Stimulated activated CD8-positive, alpha-beta memory T cell treated with anti-CD3 and anti-CD28 coated beads, Interleukin-7, amount 100 ng/mL, for 48 hours (primary cell): ENCODE results near the gene PTPN13.
"Not testable (repeated sequence)": the region's sequence is repeated elsewhere in the genome, so short reads cannot be mapped to it uniquely, and the experiment has no call there.

Source experiments
- DNase-seq, 2 donors: peaks; one replicate each; pipeline ENCODE4 v3.0.0-alpha.2; 2020; ENCODE audit warnings: low read depth in 1 of 2; ENCODE audit errors: extremely low read depth in 1 of 2

Gene PTPN13

DNA sequence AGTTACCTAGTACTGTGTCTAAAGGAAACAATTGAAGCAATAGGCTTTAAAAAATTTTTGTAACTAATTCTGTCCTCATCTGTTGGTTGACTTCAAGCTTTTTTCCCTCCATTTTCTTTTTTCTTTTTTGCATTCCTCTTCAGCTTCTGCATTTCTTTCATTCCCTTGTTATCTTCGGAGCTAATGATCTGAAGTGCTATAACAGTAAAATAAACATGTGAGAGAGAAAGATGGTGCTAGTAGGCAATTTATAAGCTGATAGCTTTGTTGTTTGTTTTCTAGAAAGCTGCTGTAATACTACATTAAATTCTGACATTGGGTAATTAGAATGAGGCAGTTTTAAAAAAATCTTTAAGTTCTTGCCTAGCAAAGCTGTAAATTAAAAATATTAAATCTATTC is 37.1 kb downstream of the PTPN13 start:
- DNase-seq = no peak

- DNase-seq = no peak
Measured at GRCh38 chr4:86633854-86634253, 39.7 kb downstream of the PTPN13 start.

- no peak for DNase-seq
Measured at GRCh38 chr4:86640469-86640868, 46.4 kb downstream of the PTPN13 start.

DNA sequence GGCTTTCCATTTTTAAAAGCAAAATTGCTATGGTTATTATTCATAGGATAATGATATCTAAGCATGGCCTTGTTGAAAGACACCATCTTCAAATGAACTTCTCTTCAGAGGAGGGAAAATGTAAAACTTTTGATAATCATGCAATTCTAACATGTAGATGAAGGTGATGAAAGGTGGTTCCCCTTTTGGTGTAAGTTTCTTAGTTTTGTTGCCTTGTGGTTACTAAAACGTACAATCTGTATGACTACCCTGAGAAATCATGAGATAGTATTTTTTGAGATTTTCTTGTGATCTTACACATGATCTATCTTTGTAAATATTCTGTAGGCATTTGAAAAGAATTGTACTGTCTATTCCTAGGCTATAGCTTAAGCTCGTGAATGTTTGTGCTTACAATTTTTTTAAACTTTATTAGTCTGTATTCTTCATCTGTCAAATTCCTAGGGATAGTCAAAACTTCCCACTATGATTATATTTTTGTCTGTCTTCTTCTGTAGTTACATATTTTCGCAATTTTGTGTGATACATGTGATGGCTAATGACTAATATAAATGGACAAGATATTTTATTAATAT is 47.5 kb downstream of the PTPN13 start:
- no peak for DNase-seq

GRCh38 chr4:86644892-86645291 is 50.8 kb downstream of the PTPN13 start:
- DNase-seq = no peak

DNA sequence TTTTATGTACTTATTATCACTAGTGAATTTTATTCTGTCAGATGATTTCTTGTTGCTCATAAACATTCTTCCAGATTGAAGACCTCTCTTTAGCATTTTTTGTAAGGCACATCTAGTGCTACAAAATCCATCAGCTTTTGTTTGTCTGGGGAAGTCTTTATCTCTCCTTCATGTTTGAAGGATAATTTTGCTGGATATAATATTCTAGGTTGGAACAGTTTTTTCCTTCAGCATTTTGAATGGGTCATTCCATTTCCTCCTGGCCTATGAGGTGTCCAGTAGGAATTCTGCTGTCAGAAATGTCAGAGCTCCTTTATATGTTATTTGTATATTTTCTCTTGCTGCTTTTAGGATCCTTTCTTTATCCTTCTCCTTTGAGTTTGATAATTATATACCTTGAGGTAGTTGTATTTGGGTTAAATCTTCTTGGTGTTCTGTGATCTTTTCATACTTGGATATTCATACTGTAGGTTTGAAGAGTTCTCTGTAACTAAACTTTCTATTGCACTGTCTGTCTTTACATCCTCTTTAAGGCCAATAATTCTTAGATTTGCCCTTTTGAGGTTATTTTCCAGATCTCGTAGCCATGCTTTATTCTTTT is 58.3 kb downstream of the PTPN13 start:
- no peak for DNase-seq

GRCh38 chr4:86653237-86653865 is 59.2 kb downstream of the PTPN13 start:
- no peak for DNase-seq

DNA sequence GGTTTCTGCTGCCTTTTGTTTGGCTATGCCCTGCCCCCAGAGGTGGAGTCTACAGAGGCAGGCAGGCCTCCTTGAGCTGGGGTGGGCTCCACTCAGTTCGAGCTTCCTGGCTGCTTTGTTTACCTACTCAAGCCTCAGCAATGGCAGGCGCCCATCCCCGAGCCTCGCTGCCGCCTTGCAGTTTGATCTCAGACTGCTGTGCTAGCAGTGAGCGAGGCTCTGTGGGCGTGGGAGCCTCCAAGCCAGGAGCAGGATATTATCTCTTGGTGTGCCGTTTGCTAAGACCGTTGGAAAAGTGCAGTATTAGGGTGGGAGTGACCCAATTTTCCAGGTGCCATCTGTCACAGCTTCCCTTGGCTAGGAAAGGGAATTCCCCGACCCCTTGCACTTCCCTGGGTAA is 62.7 kb downstream of the PTPN13 start:
- DNase-seq = not testable (repeated sequence)

DNA sequence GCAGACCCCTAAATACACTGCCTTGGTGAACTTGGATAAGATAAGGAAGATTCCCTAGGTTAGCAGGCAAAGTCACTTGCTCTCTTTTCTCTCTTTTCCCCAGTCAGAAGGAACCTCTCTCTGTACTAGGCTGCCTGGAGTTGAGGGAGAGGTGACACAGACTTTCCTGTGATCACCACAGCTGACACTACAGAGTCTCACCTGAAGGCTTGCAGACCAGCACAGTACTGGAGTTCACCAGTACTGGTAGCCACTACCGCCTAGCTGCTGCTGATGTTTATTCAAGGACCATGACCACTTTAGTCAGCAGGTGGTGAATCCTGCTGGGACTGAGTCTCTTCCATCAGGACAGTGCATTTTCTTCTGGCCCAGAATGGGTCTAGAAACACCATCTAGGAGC is 63.3 kb downstream of the PTPN13 start:
- DNase-seq = no peak

GRCh38 chr4:86657910-86658309 is 63.8 kb downstream of the PTPN13 start:
- no peak for DNase-seq

DNA sequence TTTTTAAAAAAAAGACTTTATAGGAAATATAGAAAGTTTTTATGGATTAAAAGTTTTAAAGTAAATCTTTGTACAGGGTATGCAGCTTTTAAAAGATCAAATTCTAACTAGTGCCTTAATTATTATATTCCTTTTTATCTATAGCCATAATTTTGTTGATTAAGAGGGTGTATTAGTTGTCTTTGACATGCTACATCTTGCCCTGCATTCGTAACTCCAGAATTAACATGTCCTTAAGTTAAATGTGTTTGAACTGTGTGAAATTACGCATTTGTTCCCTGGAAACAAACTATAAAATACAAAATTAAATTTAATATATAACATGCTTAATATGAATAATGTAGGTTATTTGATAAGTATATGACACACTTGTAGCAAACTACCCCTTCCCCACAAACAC is 66.3 kb downstream of the PTPN13 start:
- DNase-seq = no peak

- DNase-seq = no peak
Measured at GRCh38 chr4:86661006-86661405, 66.9 kb downstream of the PTPN13 start.

- no peak for DNase-seq
Measured at GRCh38 chr4:86661418-86661817, 67.3 kb downstream of the PTPN13 start.

DNA sequence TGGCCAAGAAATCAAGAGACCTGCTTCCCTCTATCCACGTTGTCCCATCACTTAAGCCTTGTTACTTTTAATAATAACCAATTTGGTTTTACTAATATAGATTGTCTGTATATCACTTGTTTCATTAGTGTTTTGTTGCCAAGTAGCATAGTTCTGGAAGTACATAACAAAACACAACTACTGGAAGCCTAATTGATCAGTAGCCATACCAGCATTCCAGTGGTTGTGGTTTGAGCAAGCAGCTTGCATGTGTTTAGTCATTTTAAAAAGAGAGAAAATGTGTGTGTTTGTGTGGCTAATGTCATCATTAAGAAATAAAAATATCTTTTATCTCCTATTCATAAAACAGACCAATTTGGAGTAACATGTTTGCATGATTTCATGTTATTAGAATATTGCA is 70.8 kb downstream of the PTPN13 start:
- no peak for DNase-seq

GRCh38 chr4:86670298-86670697 is 76.2 kb downstream of the PTPN13 start:
- DNase-seq = no peak

DNA sequence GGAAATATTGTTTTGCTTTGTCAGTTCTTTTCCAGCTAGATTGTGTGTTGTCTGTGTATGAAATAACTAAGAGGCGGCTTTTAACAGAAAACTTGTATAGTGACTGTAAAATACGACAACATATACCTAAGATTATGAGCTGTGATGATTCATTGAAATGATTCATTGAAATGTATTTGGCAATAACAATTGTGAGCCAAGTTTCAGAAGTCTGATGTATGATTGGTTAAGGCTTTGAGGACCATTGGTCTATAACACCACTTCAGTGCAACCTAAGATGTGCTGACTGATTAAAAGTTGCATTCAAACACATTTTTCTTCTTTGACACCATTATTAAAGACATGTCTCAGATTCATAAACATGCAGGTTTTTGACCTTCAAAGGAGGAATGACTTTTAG is 76.6 kb downstream of the PTPN13 start:
- no peak for DNase-seq

- DNase-seq = no peak
Measured at GRCh38 chr4:86675548-86675947, 81.4 kb downstream of the PTPN13 start.

DNA sequence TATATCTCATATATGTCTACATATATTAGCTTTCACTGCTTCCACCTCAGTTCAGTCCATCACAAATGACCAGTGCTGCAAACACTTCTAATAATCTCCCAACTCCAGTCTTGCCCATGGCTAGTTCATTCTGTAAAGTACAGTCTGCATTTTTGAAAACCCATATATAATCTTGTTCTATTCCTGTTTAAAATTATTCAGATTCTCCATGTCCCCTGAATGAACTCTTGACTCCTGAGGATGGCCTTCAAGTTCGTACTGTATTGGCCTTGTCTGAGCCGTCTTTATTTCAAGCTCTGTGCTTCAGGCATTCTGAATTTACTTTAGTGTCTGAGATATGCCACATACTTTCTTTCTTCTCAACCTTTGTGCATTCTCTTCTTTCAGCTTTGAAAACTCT is 84.7 kb downstream of the PTPN13 start:
- DNase-seq = no peak

DNA sequence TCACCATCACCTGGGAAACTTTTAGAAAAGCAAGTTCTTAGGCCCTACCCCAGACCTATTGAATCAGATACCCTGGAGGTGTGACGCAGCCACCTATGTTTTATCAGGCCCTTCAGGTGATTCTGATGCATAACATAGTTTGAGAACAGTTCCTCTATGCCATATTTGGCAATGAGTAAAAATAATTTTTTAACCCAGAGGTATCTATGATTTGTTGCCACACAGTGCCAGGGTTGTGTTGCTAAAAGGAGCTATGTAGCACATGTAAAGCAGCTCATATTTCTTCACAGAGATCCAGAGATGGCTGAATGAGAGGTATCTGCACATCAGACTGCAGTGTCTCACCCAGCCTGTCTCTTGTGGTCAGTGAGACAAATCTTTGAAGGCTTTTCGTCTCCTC is 85.3 kb downstream of the PTPN13 start:
- no peak for DNase-seq

- no peak for DNase-seq
Measured at GRCh38 chr4:86683167-86683566, 89.1 kb downstream of the PTPN13 start.

DNA sequence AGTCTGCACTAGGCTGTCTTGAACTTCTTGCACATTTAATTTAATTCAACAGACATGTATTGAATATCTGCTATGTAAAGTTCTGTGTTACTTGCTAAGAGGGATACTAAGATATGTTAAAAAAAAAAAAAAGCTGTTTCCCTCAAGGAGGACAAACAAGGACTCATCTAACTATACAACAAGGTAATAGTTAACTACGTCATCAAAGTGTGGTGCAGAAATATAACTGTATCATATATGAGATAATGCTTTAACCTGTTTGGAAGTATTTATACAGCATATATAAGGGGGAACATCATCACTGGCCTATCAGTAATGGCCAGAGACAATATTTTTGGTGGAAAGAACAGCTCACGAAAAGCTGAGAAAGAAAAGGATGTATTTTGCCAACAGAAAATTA is 89.9 kb downstream of the PTPN13 start:
- no peak for DNase-seq

- no peak for DNase-seq
Measured at GRCh38 chr4:86685401-86685800, 91.3 kb downstream of the PTPN13 start.

DNA sequence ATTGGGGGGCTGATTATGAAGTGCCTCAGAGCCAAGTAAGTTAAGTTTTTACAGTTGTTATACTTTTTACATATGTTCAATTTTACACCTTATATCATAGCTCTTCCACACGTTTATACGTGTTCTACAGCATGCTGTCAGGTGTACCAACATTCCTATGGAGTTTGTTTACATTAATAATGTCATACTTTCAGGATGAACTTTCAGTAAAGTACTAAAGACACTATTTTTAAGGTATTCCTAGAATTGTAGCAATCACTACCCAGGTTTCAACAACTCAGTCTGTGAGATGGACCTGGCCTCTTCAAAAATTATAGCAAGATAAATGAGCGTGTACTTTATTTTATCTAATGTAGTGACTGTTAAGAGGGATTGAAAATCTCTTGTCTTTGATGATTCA is 92.6 kb downstream of the PTPN13 start:
- DNase-seq = no peak
